ENCODE results near the gene BIN2. TPM values are rescaled to one million over a fixed set of nuclear protein-coding genes. Genes with fewer than 3 reads are reported as not detected.
A peak's percentile ranks its signal among the peaks of the same experiment; 100 is the strongest.

Gene BIN2
- total and polyA plus RNA-seq, 9 of the 15 experiments (the other 6 are each of a cell fraction or from before 2014, with no cell fraction given) = 0.04 to 0.39 (median 0.25) TPM; not detected in 1

GRCh38 chr12:51372021-51372420, 48.0 kb upstream of the BIN2 start (continued):
- TF ChIP-seq ZNF583 (CRISPR knock-in tag; IDR thresholded peaks at IDR 0.05) = no peak
- TF ChIP-seq POLR2AphosphoS5 (IDR thresholded peaks at IDR 0.05; ENCODE audit: control insufficient read depth, insufficient read depth, low read depth, low read length) = no peak
- TF ChIP-seq RAD21 (CRISPR knock-in tag; conservative IDR thresholded peaks at IDR 0.05 in 1 of 2, IDR thresholded peaks at IDR 0.05 in 1 of 2) = peak in 1 of 2 experiments; percentile 24; a peak in 1 of 4 replicates

DNA sequence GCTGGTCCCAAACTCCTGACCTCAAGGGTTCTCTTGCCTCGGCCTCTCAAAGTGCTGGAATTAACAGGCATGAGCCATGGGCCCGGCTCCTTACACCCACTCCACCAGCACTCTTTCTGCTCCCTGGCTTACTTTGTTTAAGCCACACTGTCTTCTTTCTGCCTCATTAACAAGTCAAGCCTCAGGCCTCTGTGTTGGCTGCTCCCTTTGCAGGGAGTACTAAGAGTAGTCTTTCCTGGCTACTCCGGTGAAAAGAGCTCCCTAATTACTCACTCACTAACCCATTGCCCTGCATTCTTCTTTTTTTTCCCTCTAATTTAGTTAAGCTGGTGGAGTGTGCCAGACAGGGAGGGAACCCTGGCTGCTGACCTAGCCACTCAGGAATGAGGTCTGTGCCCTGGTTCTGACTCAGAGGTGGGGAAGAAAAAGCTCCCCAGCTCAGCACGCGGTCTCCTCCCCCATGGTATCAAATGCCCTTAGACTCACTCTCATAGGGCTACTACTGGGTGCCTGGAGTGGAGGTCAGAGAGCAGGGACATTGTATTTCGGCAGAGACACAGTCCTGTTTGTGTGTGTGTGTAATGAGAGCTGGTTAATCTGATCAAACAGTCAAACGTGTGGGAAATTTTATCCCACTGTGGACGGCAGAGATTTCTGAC, 47.5 kb upstream of the BIN2 start:
- in situ Hi-C loops (cut with MboI) = no loop called here
- BruUV-seq (replicated peaks) = no TSS peak
- Histone ChIP-seq H3K9ac (ENCODE audit: insufficient read depth in 1 of 2, low read depth in 2 of 2, low read length in 2 of 2) (no peak overlapping the region), H3K27me3 (ENCODE audit: control insufficient read depth in 2 of 2, insufficient read depth in 2 of 2, low read length in 2 of 2) (no peaks in the 10 kb centered on the region), H3K4me2 (ENCODE audit: insufficient read depth, low read length) (no peak overlapping the region), H4K20me1 (replicated peaks; ENCODE audit: control insufficient read depth, insufficient read depth, low read length) (no peaks in the 10 kb centered on the region; the same call in 1 of the 2 replicates), H3K27ac (ENCODE audit: extremely low read depth, low read depth, low read length) (no peak overlapping the region), H3K79me2 (ENCODE audit: control insufficient read depth, insufficient read depth, low read length) (no peaks in the 10 kb centered on the region), H3K36me3 (ENCODE audit: control insufficient read depth, insufficient read depth, low read length) (no peaks in the 10 kb centered on the region), H3K9me1 (ENCODE audit: control insufficient read depth, insufficient read depth, low read length) (no peaks in the 10 kb centered on the region), H3K4me1 (replicated peaks in 1 of 2; ENCODE audit: control insufficient read depth in 2 of 2, insufficient read depth in 2 of 2, low read length in 2 of 2) (peaks cover 12 to 15% of the 10 kb centered on the region in 2 experiments), H2AFZ (ENCODE audit: low read depth, low read length) (no peak overlapping the region), H3K4me3 (no peak overlapping the region), H3K9me3 (replicated peaks; ENCODE audit: control insufficient read depth, insufficient read depth, low read depth, low read length) (no peaks in the 10 kb centered on the region)
- no peak for DNase-seq (ENCODE audit: extremely low read depth in 1 of 4, low spot score in 3 of 4)
- TF ChIP-seq, protein P1, sequence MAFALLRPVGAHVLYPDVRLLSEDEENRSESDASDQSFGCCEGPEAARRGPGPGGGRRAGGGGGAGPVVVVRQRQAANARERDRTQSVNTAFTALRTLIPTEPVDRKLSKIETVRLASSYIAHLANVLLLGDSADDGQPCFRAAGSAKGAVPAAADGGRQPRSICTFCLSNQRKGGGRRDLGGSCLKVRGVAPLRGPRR (CRISPR knock-in tag; IDR thresholded peaks at IDR 0.05) = no peak
- TF ChIP-seq FOSL1 (tag; conservative IDR thresholded peaks at IDR 0.05) (0 out of 2 replicates have a peak, but pooled peaks have one; percentile 28), ATF3 (IDR thresholded peaks at IDR 0.05) (peak; percentile 39), ATF3 (CRISPR knock-in tag; conservative IDR thresholded peaks at IDR 0.05) (no peak), ZC3H4 (CRISPR knock-in tag; IDR thresholded peaks at IDR 0.05; ENCODE audit: borderline replicate concordance) (no peak), KAT8 (IDR thresholded peaks at IDR 0.05; ENCODE audit: low read depth) (no peak)
- CTCF ChIA-PET (ENCODE audit: low intra/inter-chr PET ratio) = no interaction called here
- intact Hi-C loops (cut with micrococcal nuclease) = no loop called here
- POLR2A ChIA-PET = interaction anchor here (1.3 kb wide), 1 partner anchor 12 kb away, joined by 4 read pairs; no protein-coding TSS in a partner anchor
- no peak for ATAC-seq
- WGBS (ENCODE audit: insufficient coverage, low coverage, missing lambda C conversion rate) = 22% methylated on average over 8 of the region's 8 CpGs
- no peak for FAIRE-seq

All from K562 (cell line).